GM20000 (cell line): Measurements from ENCODE around the gene TRAPPC5.
A peak's percentile ranks its signal among the peaks of the same experiment; 100 is the strongest.

Source experiments
- DNase-seq: peaks from one replicate; pipeline ENCODE4 v3.0.0; 2012; ENCODE audit warnings: low spot score
- CTCF ChIP-seq: IDR thresholded peaks from 2 replicates; pipeline ENCODE4 v1.5.1; 2012; ENCODE audit warnings: mild to moderate bottlenecking, control low read depth; ENCODE audit errors: extremely low read depth, missing control alignments

The TRAPPC5 gene

GRCh38 chr19:7647156-7647555, 33.5 kb upstream of the TRAPPC5 start:
- no peak for DNase-seq
- no peak for TF ChIP-seq CTCF

- DNase-seq, result no peak
- TF ChIP-seq CTCF, result no peak
Observed at GRCh38 chr19:7648265-7649014, 32.2 kb upstream of the TRAPPC5 start.

- no peak for TF ChIP-seq CTCF
- DNase-seq, result no peak
Observed at GRCh38 chr19:7650148-7650547, 30.5 kb upstream of the TRAPPC5 start.

GRCh38 chr19:7652061-7652641, 28.5 kb upstream of the TRAPPC5 start:
- peak; percentile 89 for TF ChIP-seq CTCF
- DNase-seq, result peak; percentile 90

- no peak for TF ChIP-seq CTCF
- no peak for DNase-seq
Observed at GRCh38 chr19:7654401-7654800, 26.2 kb upstream of the TRAPPC5 start.

- no peak for DNase-seq
Observed at GRCh38 chr19:7655581-7655980, 25.1 kb upstream of the TRAPPC5 start.

More at GRCh38 chr19:7655581-7655980, 25.1 kb upstream of the TRAPPC5 start:
- no peak for TF ChIP-seq CTCF
